Measurements from ENCODE around the gene SLC66A3.

GRCh38 chr2:11213090-11213638, 57.9 kb downstream of the SLC66A3 start:
- TF ChIP-seq FOXA1 (IDR thresholded peaks at IDR 0.05) (no peak), HDGF (IDR thresholded peaks at IDR 0.05; ENCODE audit: borderline replicate concordance) (no peak), TARDBP (IDR thresholded peaks at IDR 0.05) (no peak)
